GM21367 (cell line): Measurements from ENCODE around the gene LRRC4B.

Experiments
- ATAC-seq: cut with Tn5 transposase; IDR thresholded peaks from one replicate; pipeline ENCODE4 v1.9.1; 2021; ENCODE audit not compliant: unreplicated experiment

LRRC4B gene

GRCh38 chr19:50467566-50467965 is 100.7 kb downstream of the LRRC4B start:
- ATAC-seq = no peak
